Activated CD4-positive, alpha-beta T cell treated with anti-CD3 and anti-CD28 coated beads, Interleukin-2, amount 50 U/mL, for 16 hours (primary cell): ENCODE measurements around the gene MAP2.

Experiments used
- DNase-seq: peaks from one replicate; pipeline ENCODE4 v3.0.0-alpha.2; 2020

MAP2 gene

DNA sequence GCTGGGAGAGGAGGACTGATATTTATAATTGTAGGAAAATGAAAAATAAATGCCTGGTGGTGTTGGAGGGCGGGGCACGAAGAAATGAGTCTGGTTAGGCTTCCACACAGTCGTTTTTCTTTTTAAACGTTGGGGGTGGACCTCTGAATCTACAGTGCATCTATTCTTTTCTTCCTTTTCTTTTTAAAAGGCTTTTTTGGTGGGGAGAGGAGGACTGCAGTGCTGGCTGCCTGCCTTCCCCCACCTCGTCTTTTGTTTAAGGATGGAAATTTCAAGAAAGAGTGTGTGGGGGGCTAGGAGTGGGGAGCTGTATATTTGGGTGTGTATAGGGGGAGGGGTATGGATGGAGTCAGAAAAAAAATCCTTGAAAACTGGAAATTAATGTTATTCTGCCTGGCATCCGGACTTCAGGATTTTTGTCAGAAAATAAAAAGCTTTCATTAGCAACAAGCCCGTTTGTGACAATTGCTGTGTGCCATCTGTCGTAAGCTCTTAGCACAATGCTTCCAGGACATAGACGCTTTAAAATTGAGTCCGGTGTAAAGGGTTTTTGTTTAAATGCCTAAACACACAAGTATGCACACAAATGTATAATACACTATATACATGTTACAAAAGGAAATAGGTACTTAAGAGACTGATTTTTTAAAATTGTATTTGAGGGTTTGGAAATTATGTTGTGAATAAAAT, 1.1 kb downstream of the MAP2 start:
- no peak for DNase-seq

DNA sequence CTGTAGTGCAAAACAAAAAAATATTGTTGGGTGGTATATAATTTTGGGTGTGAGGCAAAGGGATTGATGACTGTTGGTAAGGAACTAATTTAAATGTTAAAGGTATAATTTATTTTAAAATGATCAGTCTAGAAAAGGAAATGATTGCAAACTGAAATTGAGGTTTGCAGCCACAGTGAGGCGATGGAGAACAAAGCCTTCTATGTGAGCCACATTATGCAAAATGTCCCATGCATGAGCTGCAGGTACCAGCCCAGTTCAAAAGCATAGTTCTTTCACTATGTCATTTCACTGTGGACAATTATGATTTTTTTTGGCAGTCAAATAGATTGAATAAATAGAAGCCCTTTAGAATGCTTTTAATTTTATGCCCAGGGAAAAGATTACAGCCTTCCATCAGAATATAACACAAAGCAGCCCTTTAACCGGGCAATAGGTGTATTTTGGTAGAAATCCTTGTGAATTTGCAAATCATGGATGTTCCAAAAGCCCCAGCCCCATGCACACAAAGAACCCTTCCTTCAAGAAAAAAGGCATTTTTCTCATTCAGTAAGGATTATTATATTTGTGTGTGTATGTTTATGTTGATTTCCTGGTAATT, 1.7 kb downstream of the MAP2 start:
- peak; percentile 11 for DNase-seq

DNA sequence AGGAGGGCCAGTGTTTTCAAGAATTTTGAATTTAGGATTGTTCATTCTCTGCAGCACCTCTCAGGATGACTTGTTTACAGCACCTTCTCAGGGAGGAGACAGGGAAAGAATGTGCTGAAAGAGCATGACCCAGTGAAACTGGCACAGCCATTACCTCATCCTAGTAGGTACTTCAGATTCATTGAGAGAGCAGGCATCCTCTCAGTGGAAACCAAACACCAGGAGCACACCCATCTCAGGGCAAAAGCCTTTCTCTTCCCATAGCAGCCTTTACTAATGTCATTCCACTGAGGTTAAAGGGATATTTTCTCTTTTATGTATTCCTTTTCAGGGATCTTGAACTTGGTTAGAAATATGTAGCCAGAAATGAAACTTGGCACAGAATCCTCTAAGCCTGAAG, 2.6 kb downstream of the MAP2 start:
- DNase-seq, result no peak

DNA sequence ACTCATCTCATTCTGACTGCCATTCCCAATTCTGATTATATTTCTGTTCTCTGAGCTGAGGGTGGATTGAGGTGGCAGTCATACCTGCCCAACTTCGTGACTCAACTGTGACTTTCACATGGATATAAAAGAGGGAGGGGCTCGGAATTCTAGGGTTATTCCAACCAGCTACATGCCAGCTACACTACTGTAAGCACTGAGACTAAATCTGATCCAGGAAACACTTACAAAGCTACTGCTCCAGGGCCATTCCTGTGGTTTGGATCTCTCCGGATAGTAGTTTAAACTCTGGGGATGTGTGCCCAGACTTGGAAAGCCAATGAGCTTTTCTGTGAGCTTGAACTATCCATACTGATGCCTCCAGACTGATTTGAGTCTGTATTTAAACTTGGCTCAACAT, 7.9 kb downstream of the MAP2 start:
- DNase-seq, result no peak

DNA sequence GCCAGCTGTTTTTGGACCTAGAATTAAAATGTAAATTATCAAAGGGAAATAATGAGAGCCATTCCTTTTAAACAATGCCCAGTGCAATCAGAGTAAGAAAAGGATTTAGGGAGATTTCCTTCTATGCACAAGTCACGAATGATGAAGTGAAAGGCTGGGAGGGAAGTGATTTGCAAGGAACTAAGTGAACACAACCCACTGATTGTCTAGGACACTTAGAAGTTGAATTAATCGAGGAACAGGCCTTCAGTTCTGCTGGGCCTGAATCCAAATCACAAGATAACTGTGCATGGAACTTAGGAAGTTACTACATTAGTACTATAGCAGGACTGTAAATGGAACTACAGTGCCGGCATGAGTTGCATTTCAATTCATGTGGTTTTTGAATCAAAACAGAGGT, 17.7 kb downstream of the MAP2 start:
- DNase-seq, result no peak

DNA sequence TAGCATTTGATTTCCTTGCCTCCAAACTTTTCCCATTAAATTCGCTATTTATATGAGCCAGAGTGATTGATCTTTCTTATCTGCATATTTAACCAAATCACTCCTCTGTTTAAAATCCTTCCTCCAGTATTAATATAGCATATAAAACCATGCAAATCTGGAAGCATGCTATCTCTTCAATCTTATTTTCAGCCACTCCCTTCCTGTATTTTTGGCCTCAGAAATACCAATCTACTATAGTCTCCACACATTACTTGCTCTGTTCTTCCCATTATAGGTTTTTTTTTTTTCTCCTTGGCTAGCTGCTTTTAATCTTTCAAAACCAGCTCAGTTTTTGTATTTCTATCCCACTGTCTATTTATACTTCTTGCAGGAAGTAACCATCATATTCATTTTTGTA, 19.1 kb downstream of the MAP2 start:
- no peak for DNase-seq

DNA sequence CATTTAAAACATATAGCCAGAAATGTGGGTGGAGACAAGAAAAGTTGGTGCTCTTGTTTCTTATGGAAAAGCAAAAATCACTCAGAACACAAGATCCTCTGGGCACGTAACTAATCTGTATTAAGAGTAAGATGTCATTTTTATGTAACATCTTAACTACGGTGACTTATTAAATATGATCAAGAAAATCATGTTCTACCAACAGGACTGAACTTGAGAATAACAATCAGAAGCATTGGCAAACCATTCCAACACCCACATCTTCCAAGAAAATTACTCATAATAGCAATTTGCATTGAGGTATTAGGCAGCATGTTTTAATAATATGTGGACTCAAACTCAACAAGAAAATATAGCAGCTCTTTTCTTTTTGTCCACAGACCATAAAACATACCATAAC, 21.6 kb downstream of the MAP2 start:
- no peak for DNase-seq

DNA sequence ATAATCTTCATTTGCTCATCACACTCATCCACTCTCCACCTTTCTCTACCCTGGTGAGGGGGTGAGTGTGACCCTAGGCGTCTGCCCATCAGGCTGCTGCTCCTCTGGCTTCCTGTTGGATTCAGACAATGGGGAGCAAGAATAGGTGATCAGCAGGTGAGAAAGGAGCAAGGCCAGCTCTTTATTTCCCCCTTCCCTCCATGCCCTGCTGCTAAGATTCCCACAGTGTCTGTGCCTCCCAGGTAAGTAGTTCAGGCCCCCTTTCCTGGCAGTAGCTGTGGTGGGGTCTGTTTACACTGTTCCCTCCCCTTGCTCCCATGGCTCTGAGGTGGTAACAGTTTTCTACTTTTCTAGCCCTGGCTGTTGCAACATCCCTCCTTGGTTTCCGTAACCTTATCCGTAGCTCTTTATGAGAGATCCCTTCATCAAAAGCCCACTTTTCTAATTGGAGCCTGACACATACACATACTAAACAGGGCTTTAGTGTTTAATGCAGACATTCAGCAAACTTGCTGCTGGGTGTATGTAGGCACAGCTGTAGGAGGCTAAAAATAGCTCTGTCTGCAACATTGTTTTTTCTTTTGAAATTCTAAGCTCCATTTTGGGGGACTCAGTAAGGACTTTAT, 27.5 kb downstream of the MAP2 start:
- no peak for DNase-seq

DNA sequence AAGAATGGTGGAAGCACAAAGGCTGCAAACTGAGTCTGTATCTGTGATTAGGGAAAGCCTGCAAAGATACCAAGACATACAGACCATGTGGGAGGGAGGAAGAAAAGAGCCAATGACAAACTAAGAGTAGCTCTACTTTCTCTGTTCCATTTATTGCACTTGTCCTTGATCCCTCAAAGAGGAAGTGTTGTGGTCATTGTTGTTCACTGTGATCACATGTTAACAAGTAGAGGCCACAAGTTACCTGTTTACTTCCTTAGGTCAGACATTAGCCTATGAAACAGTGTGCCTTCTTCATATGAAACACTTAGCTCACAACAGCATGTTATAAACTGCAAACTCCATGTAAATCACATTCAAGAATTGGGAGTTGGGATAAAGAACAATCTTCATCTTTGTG, 32.6 kb downstream of the MAP2 start:
- no peak for DNase-seq

DNA sequence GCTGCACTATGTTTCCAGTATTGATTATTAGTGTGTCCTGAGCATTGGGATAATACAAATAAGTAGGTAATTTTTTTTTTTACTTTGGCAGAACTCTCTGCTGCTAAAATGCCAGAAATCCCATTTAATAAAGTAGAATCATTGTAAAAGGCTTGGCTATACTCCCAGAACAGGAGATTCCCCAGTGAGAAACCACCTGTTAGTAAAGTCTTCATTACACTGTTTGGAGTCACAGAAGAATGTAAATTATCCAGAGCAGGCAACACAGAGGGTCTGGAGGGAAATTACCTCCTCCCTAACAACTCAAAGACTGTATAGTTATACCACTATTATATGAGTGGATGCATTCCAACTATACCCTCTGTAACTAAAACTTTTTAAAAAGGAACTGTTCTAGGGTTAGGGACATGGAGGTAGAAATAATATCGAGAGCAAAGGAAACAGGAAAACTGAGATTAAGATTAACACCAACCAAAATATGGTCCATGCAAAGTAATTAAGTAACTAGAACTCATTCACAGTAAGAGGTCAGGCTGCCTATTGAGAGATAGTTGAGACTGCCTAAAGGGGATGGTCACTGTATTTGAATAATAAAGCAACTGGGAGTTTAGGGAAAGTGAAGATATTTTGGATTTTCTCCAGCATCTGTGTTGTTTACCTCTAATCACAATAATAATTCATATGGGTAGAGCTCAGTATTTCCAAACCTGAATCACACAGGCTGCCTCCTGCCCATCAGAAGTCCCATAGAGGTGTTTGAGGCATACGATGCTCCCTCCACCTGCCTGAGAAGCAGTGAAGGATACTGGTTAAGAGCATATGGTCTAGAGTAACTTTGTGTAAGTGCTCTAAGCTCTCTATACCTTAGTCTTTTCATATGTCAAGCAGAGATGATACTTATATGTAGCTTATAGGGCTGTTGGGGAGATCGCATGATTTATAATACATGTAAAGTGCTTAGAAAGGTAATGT, 34.4 kb downstream of the MAP2 start:
- no peak for DNase-seq

DNA sequence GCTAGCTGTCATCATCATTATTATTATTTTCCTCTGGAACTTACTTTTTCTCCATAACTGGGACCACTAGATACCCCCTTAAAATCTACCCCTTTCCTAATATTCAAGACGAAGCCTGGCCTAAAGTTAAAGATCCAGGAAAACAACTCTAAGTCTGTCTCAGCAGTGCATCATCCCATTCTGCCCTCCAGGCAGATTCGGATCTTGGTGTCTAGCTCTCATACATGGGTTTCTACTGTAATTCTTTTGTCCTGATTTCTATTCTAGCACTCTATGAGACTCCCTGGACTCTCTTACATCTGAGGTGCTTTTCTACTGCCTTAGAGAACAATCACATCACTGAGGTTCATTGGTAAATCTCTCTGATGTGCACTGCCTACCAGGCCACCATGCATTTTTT, 35.5 kb downstream of the MAP2 start:
- no peak for DNase-seq

DNA sequence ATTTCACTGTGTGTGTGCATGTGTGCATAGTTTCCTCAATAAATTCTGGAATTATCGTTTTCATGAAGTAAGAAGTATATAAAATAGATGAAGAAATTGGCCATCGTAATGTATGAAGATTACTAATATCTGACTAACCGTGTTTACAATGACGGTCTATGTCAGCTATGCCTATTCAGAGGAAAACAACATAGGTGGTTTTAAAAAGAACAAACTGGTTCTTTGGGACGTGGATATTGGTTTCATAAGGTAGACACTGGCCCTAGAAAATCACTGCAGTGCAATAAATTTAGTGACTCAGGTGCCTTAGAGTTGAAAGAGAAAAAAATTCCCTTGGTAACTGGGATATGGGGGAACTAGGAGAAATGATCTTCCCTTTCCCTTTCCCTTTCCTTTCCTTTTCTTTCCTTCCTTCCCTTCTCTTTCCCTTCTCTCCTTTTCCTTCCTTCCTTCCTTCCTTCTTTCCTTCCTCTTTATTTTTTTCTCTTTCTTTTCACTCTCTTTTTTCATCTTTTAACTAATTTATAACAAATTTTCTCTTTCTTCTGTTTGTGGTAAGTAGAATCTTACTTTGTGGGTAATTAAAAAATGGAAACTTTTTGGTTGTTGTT, 36.4 kb downstream of the MAP2 start:
- no peak for DNase-seq

DNA sequence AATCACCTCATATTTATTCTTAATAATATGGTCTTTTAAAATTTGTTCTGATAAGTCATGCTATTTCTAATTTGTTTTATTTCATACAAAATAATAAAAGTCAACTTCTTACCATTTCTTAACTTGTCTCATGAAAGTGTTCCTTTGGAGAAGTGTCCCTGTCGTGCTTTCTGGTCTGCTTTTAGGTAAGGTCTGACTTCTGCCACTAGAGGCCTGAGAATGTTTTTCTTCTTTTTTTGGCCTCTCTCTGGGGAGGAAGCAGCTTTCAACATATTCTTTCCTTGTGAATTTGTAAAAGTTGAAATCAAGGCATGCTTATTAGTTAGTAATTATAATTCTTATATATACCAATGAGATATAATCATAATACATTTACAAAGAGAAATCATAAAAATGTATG, 39.4 kb downstream of the MAP2 start:
- no peak for DNase-seq

DNA sequence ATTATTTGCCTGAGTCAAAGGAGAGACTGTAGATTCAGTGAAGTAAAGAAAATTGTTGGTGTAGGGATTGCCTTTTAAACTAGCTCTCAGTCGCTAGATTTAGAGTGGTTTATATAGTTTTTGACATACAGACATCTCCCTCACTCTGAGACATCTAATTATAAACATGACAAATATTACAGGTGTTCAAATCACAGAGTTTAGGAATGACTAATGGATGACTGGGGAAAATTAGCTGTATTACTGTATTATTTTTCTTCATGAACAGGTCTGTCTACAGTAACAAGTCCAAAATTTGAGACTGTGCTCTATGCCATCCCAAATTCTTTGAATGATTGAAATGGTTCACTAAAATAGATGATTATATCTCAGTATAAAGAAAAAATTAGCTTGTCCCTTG, 40.0 kb downstream of the MAP2 start:
- DNase-seq, result no peak

DNA sequence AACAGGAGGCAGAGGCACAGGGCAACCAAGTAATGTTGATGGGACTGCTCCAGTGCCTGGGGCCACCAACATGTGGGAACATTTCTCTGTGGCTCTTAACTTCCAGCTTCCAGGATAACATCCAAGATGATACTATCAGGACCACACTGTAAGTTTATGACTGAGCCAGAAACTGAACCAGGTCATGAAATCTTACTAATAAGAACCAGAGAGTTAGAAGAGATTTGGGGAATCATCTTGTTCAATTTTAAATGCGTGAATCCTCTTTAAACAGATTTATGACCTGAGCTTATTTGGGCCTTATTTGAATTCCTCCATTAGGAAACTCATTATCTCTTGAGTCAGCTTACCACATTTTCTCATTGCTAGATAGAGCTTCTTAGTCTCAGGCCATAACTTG, 45.0 kb downstream of the MAP2 start:
- DNase-seq, result no peak

DNA sequence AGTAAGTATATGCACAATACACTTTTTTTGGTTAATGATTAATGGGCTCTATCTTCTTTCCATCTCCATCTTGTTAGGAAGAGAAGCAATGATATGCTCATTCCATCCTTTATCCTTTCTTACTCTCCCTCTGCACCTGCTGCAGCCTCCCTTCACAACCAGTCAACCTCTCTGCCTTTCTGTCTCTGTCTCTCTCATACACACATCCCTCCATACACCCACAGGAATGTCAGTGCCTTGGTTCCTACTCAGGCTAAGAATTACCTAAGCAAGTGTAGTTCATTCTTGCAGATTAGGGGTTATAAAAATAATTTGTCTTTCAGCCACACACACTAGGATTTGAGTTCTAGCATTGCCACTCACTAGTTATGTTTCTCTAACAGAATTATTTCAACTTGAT, 45.6 kb downstream of the MAP2 start:
- DNase-seq, result no peak

DNA sequence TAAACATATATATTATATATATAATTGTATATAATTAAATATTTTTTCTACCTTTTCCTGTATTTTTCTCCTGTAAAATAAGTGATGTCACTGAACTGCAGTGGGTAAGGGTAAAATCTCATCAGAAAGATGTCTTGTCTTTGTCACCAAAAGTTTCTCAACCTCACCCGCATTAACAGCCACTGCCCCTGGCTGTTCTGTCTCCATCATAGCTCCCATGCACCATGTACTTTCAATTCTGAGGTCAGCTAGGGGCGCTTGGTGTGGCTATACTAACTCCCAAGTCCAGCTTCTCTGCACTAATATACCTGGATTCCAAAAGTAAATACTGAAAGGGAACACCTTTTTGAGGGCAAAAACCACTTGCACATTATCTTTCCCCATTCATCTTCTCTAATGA, 46.6 kb downstream of the MAP2 start:
- DNase-seq, result no peak

DNA sequence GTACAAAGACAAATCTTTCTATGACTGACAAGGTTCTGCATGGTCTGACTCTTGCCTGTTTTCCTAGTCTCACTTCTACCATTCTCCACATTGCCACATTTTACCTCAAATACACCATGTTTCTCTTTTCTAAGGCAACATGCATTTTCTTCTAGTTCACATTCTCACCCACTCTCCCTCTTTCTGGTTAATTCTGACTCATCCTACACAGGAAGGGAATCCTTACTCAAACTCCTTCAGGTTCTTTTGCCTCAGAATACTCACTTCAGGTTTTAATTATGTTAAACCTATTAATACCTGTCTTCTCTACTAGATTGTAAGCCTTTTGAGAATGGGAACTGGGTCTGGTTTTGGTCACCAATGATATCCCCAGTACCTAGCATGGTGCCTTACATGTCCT, 47.2 kb downstream of the MAP2 start:
- no peak for DNase-seq

DNA sequence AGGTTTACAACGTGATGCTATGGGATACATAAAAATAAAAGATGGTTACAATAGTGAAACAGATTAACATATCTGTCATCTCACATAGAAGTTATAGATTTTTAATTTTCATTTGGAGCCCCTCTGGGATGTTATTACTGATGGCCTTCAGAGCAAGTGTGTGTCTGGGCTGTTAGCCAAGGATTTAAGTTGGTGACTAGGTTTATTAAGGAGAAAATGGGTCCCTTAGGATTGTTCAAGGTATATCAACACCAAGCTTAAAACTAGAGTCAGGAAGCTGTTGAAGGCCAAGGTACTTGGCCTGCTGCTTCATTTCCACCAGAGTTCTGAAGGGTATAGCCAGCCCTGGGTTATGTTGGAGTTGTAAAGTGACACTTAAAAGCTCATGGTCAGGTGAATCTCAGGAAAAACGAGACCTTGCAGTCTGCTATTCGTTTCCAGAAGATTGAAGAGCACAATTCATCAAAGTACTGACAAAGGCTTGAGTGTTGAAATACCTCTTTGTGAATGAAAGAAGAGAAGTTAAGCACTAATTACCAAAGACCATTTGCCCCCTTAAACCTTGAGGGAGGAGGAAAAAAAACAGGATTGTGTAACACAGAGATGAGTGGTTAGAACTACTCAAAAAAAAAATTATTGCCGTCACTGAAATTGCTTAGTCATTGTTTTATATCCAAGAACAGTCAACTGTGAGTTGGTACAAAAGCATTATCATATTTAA, 48.4 kb downstream of the MAP2 start:
- DNase-seq, result no peak

DNA sequence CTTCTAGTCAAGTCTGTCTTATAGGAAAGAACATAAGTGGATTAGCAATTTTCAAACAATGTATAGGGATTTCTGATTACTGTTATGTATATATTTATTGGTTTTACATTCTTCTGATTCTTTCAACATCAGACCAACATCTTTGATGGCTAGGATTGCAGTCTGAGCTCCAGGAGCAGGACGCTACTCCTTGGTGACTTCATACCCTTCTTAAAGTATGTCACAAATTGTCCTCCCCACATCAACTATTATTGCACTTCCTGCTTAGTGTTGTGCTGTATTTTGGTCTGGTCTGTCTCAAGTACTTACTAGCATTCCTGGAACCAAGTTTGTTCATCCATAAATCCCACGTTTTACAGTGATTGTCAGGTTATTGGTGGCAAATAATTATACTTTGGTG, 49.0 kb downstream of the MAP2 start:
- DNase-seq, result no peak

DNA sequence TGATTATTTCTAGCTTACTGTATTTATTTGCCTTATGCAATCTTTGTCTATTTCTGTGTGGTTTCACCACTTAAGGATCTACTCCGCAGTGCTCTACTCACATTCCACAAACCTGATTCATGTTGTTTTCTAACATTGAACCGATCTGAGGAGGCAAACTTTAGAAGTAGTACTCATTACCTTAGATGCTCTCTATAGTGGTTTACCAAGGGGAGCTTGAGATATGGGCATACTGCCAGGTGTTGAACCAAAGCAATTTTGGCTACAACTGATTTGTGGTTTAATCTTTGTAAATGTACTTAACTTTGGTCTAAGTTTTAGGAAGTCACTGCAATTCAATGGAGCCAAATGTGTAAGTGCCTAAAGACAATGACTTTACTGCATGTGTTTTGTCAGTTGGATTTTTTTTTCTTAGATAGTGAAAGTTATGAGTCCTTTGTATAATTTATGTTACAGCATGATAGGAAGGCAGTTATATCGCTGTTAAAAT, 50.1 kb downstream of the MAP2 start:
- no peak for DNase-seq

DNA sequence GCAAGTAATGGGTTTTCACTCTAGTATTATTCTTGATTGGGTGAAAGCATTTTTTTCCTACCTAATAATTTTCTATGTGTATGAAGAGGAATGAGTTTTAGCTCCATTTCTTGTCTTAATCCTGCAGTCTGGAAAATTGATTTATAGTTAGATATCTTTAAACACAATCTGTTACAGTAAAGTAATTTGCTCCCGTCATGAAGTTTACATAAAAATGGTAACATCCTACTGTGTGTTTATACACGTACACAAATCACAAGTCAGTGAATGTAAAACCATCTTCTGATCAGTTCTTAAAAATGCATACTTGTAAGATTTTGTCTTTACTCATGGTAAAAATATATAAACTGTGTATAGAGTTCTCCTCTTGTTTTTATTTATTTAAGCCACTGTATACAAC, 51.1 kb downstream of the MAP2 start:
- no peak for DNase-seq
